GM12878 (cell line): ENCODE measurements around the gene FAM219A. TPM values are rescaled to one million over a fixed set of nuclear protein-coding genes. Genes with fewer than 3 reads are reported as not detected.

Experiments used
- ATAC-seq: fragments of 200-7000 bp; cut with Tn5 transposase; 3 replicates; pipeline ENCODE4 v1.9.1; 2020; ENCODE audit warnings: mild to moderate bottlenecking, moderate library complexity
- BruUV-seq: library from RNA; stranded (reverse); fragments of 400-500 nt; replicated peaks from 2 replicates; lab custom pipeline; 2021; lab: Mats Ljungman, UMichigan
- CTCF ChIA-PET: fragments of 300-600 bp; sonication (Branson Sonifier 250); formaldehyde crosslinking; extraction: SDS; loops from one replicate; lab custom pipeline; 2021; ENCODE audit warnings: inconsistent platforms; lab: Yijun Ruan, JAX
- POLR2A ChIA-PET: fragments of 350-600 bp; formaldehyde crosslinking; extraction: SDS; loops from one replicate; lab custom pipeline; 2021; ENCODE audit warnings: inconsistent platforms; lab: Charles Lee
- RAD21 ChIA-PET: fragments of 300-600 bp; sonication (Branson Sonifier 250); formaldehyde crosslinking; loops from one replicate; lab custom pipeline; 2023; ENCODE audit warnings: antibody characterized with exemption; ENCODE audit not compliant: unreplicated experiment; lab: Charles Lee
- SMC1A ChIA-PET: fragments of 300-600 bp; sonication (Branson Sonifier 250); formaldehyde crosslinking; loops from one replicate; lab custom pipeline; 2023; ENCODE audit not compliant: unreplicated experiment, uncharacterized antibody; lab: Charles Lee
- DNase-seq: peaks from one replicate; pipeline ENCODE4 v3.0.0-alpha.2; 2011; ENCODE audit warnings: low read depth, low spot score
- FAIRE-seq: peaks from 3 replicates; lab custom pipeline; 2011; peaks lifted over from hg19 to GRCh38; lab: Jason Lieb, UNC
- H2AFZ ChIP-seq: 2 replicates; pipeline ENCODE4 v1.6.0; 2011; ENCODE audit warnings: low read depth, low read length, control low read depth; ENCODE audit not compliant: control insufficient read depth
- H3K27ac ChIP-seq: 2 replicates; pipeline ENCODE4 v1.5.1; 2011; ENCODE audit warnings: control low read depth; ENCODE audit not compliant: control insufficient read depth, insufficient read depth
- H3K27me3 ChIP-seq, 2 experiments: replicated peaks in 1 of 2; 2 replicates each; pipeline versions ENCODE4 v1.6.0 to v1.6.1; 2011; ENCODE audit warnings: low read length in 1 of 2; ENCODE audit not compliant: control insufficient read depth in 2 of 2, insufficient read depth in 2 of 2
- H3K36me3 ChIP-seq, 2 experiments: 2 replicates each; pipeline ENCODE4 v1.5.1; 2011; ENCODE audit warnings: low read length in 1 of 2; ENCODE audit not compliant: control insufficient read depth in 2 of 2, insufficient read depth in 2 of 2
- H3K4me1 ChIP-seq: 2 replicates; pipeline ENCODE4 v1.6.1; 2011; ENCODE audit warnings: mild to moderate bottlenecking, low read length, moderate library complexity, mixed read lengths; ENCODE audit not compliant: control insufficient read depth, insufficient read depth
- H3K4me2 ChIP-seq: 2 replicates; pipeline ENCODE4 v1.6.0; 2011; ENCODE audit warnings: control low read depth; ENCODE audit not compliant: control insufficient read depth, insufficient read depth
- H3K4me3 ChIP-seq: fragments of 200-600 bp; sonication (generic); 2 replicates; pipeline ENCODE4 v1.5.1; 2016
- H3K79me2 ChIP-seq: 2 replicates; pipeline ENCODE4 v1.6.0; 2011; ENCODE audit warnings: low read length; ENCODE audit not compliant: control insufficient read depth, insufficient read depth
- H3K9ac ChIP-seq: 2 replicates; pipeline ENCODE4 v1.8.0; 2011; ENCODE audit warnings: low read length, control low read depth, mixed read lengths; ENCODE audit not compliant: control insufficient read depth, insufficient read depth
- H3K9me3 ChIP-seq: replicated peaks from 3 replicates; pipeline ENCODE4 v1.5.1; 2011; ENCODE audit warnings: mild to moderate bottlenecking, low read length; ENCODE audit not compliant: control insufficient read depth, insufficient read depth
- H4K20me1 ChIP-seq: 2 replicates; pipeline ENCODE4 v1.6.0; 2011; ENCODE audit not compliant: control insufficient read depth, insufficient read depth
- SMAD5 ChIP-seq: IDR thresholded peaks from 2 replicates; pipeline ENCODE4 v1.6.1; 2016; ENCODE audit warnings: antibody characterized with exemption, low read depth
- WGBS: methylation state at CpG from one replicate; pipeline ENCODE4 v1.1.6; 2016; ENCODE audit warnings: low lambda C conversion rate; ENCODE audit not compliant: insufficient replicate concordance, insufficient coverage; ENCODE audit errors: missing lambda C conversion rate; 5-methylcytosine and 5-hydroxymethylcytosine counted together
- in situ Hi-C: fragments of 300-500 bp; cut with MboI; formaldehyde crosslinking; loops from 9 replicates; pipeline ENCODE4 v1.14.3; 2018; ENCODE audit warnings: mixed read lengths
- intact Hi-C: fragments of 100-400 bp; cut with micrococcal nuclease; formaldehyde crosslinking; loops from one replicate; pipeline ENCODE4 v1.14.2; 2022; ENCODE audit not compliant: unreplicated experiment
- polyA plus RNA-seq, 11 experiments: library from polyadenylated mRNA; depleted of rRNA in 4 of 11; unstranded in 6 of 11; stranded (reverse) in 5 of 11; fragments of >200 nt; fragmentation: Nextera tagmentation in 4 of 11; fragmentation: Illumina TruSeq in 1 of 11; extraction: Ambion mirVana in 4 of 11; extraction: Trizol in 1 of 11; gene quantifications; 1 replicate in 1 of 11; 2 replicates in 10 of 11; pipeline versions ENCODE4 v1.2.1 to v1.2.3, GENCODE V29; 2011 to 2016; ENCODE audit warnings: inconsistent platforms in 2 of 11, missing spikeins in 2 of 11, low read depth in 1 of 11
- total RNA-seq, 4 experiments: library from RNA; depleted of rRNA in 3 of 4; stranded (reverse); fragments of >200 nt in 3 of 4; fragmentation: Illumina TruSeq in 1 of 4; extraction: Trizol in 1 of 4; gene quantifications; 2 replicates each; pipeline versions ENCODE4 v1.2.1 to v1.2.3, GENCODE V29; 2013 to 2021
- TF ChIP-seq, protein P1 (sequence below): fragments of 450-650 bp; IDR thresholded peaks from 2 replicates; pipeline ENCODE4 v1.6.1; 2018; ENCODE audit warnings: borderline replicate concordance, mild to moderate bottlenecking; ENCODE audit not compliant: partially characterized antibody

FAM219A gene
- total and polyA plus RNA-seq, 10 of the 15 experiments (the other 5 are each of a cell fraction or from before 2014, with no cell fraction given), result 0.11 to 2.0 (median 0.71) TPM

GRCh38 chr9:34426347-34427074 lies 31.9 kb downstream of the FAM219A start:
- no peak overlapping the region for H3K4me3 ChIP-seq
- BruUV-seq, result no TSS peak
- ChIA-PET RAD21 (no interaction called here), POLR2A (no interaction called here), CTCF (interaction anchor here (1.2 kb wide), 1 partner anchor 22 kb away, joined by 4 read pairs; no protein-coding TSS in a partner anchor), SMC1A (no interaction called here)
- in situ Hi-C loops (no loop called here), intact Hi-C loops (no loop called here)
- H4K20me1 ChIP-seq, result peaks cover 4% of the 10 kb centered on the region
- no peaks in the 10 kb centered on the region for H3K36me3 ChIP-seq
- H3K4me2 ChIP-seq, result no peak overlapping the region
- DNase-seq (no peak), FAIRE-seq (no peak), ATAC-seq (no peak)
- no peak overlapping the region for H3K9ac ChIP-seq
- 55% methylated on average over 5 of the region's 5 CpGs for WGBS
- no peaks in the 10 kb centered on the region for H3K27me3 ChIP-seq
- no peaks in the 10 kb centered on the region for H3K79me2 ChIP-seq
- no peaks in the 10 kb centered on the region for H3K9me3 ChIP-seq
- no peaks in the 10 kb centered on the region for H3K4me1 ChIP-seq
- H2AFZ ChIP-seq, result no peak overlapping the region
- TF ChIP-seq, protein P1, sequence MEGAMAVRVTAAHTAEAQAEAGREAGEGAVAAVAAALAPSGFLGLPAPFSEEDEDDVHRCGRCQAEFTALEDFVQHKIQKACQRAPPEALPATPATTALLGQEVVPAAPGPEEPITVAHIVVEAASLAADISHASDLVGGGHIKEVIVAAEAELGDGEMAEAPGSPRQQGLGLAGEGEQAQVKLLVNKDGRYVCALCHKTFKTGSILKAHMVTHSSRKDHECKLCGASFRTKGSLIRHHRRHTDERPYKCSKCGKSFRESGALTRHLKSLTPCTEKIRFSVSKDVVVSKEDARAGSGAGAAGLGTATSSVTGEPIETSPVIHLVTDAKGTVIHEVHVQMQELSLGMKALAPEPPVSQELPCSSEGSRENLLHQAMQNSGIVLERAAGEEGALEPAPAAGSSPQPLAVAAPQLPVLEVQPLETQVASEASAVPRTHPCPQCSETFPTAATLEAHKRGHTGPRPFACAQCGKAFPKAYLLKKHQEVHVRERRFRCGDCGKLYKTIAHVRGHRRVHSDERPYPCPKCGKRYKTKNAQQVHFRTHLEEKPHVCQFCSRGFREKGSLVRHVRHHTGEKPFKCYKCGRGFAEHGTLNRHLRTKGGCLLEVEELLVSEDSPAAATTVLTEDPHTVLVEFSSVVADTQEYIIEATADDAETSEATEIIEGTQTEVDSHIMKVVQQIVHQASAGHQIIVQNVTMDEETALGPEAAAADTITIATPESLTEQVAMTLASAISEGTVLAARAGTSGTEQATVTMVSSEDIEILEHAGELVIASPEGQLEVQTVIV, result no peak
- no peak for TF ChIP-seq SMAD5
- H3K27ac ChIP-seq, result no peak overlapping the region
